NCI-H2081 treated with DMSO at 0.1 percent for 48 hours (cell line): ENCODE results near the gene NCMAP.

Experiments
- DNase-seq: peaks from one replicate; lab custom pipeline; 2025; lab: John Stamatoyannopoulos, UW

Gene NCMAP

GRCh38 chr1:24622218-24622617, 66.3 kb downstream of the NCMAP start:
- DNase-seq, result no peak

- no peak for DNase-seq
Measured at GRCh38 chr1:24632832-24633175, 76.9 kb downstream of the NCMAP start.

GRCh38 chr1:24635195-24635843, 79.4 kb downstream of the NCMAP start:
- peak; percentile 77 for DNase-seq

- no peak for DNase-seq
Measured at GRCh38 chr1:24636661-24637357, 80.9 kb downstream of the NCMAP start.

GRCh38 chr1:24639094-24639493, 83.2 kb downstream of the NCMAP start:
- DNase-seq, result no peak

GRCh38 chr1:24639881-24640280, 84.0 kb downstream of the NCMAP start:
- DNase-seq, result no peak

- DNase-seq, result no peak
Measured at GRCh38 chr1:24640288-24640687, 84.4 kb downstream of the NCMAP start.

- DNase-seq, result no peak
Measured at GRCh38 chr1:24641646-24642151, 85.8 kb downstream of the NCMAP start.

- DNase-seq, result peak; percentile 99
Measured at GRCh38 chr1:24642481-24643362, 86.8 kb downstream of the NCMAP start, which contains the start of gene SRRM1. Gene SRRM1 (plus strand): TSS chr1:24643302. CDS start chr1:24643327, 25 bp downstream.

- DNase-seq, result no peak
Measured at GRCh38 chr1:24643363-24644099, 87.6 kb downstream of the NCMAP start.

GRCh38 chr1:24644100-24644384, 88.2 kb downstream of the NCMAP start:
- no peak for DNase-seq

- no peak for DNase-seq
Measured at GRCh38 chr1:24648919-24649318, 93.0 kb downstream of the NCMAP start.

- no peak for DNase-seq
Measured at GRCh38 chr1:24652382-24652781, 96.5 kb downstream of the NCMAP start.

GRCh38 chr1:24654010-24654409, 98.1 kb downstream of the NCMAP start:
- DNase-seq, result no peak

- no peak for DNase-seq
Measured at GRCh38 chr1:24656046-24656445, 100.2 kb downstream of the NCMAP start.

- DNase-seq, result no peak
Measured at GRCh38 chr1:24657781-24658180, 101.9 kb downstream of the NCMAP start.
